CD4-positive, alpha-beta T cell treated with Interleukin-2 at 100 ng/mL for 4 hours (primary cell): ENCODE data around the gene SGF29.
"Not testable (repeated sequence)": the region's sequence is repeated elsewhere in the genome, so short reads cannot be mapped to it uniquely, and the experiment has no call there.

ENCODE experiments used
- DNase-seq: peaks from one replicate; pipeline ENCODE4 v3.0.0-alpha.2; 2020; ENCODE audit warnings: low spot score

SGF29 gene

GRCh38 chr16:28612359-28613280 is 58.9 kb downstream of the SGF29 start:
- DNase-seq = not testable (repeated sequence)

DNA sequence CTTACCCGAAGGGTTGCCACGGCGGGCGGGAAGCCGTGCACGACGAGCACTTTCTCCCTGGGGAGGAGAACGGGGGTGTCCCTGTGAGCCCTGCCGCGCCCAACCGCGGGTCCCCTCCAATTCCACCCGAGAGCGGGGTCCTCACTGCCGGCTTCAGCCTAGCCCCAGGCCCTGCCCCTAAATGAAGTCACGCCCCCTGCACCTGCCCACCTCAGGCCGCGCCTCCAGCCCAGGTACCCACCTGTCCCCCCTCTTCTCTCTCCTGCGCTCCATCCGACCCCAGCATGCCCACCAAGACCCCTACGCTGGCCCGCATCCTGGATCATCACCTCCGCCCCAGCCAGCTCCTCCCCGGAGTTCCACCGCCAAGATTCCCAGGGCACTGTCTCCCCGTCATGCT is 60.2 kb downstream of the SGF29 start:
- not testable (repeated sequence) for DNase-seq

DNA sequence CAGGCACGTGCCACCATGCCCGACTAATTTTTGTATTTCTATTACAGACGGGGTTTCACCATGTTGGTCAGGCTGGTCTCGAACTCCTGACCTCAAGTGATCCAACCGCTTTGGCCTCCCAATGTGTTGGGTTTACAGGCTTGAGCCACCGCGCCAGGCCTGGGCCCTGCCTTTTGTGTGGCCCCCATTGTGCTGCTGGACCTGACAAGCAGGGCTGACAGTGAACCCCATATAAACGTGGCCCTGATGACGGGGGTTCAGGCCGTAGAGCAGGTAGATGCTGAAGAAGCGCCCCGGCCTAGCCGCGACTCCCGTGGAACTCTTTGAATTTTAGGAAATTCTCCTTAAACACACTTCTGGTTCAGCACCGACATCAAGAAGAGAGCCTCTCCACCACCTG is 60.8 kb downstream of the SGF29 start:
- DNase-seq = not testable (repeated sequence)

GRCh38 chr16:28615486-28616223 is 61.9 kb downstream of the SGF29 start:
- peak; percentile 31 for DNase-seq

DNA sequence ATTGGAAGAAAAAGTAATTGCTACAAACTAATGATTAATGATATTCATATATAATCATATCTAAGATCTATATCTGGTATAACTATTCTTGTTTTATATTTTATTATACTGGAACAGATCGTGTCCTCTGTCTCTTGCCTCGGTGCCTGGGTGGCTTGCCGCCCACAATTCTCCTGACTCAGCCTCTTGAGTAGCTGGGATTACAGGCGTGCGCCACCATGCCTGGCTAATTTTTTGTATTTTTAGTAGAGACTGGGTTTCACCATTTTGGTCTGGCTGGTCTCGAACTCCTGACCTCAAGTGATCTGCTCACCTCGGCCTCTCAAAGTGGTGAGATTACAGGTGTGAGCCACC is 62.5 kb downstream of the SGF29 start:
- not testable (repeated sequence) for DNase-seq

GRCh38 chr16:28616636-28617035 is 62.9 kb downstream of the SGF29 start:
- DNase-seq = no peak

DNA sequence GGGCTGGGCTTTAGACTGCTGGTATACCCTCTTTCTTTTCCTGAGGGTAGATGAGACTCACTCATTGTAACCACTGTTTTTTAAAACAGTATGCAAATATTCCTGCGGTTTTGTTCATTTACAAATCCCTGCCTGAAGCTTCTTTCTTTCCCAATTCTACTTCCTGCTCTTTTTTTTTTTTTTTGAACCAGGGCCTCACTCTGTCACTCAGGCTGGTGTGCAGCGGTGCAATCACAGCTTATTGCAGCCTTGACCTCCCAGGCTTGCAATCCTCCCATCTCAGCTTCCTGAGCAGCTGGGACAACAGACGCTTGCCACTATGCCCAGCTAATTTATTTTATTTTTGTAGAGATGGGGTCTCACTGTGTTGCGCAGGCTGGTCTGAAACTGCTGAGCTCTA is 64.2 kb downstream of the SGF29 start:
- no peak for DNase-seq

DNA sequence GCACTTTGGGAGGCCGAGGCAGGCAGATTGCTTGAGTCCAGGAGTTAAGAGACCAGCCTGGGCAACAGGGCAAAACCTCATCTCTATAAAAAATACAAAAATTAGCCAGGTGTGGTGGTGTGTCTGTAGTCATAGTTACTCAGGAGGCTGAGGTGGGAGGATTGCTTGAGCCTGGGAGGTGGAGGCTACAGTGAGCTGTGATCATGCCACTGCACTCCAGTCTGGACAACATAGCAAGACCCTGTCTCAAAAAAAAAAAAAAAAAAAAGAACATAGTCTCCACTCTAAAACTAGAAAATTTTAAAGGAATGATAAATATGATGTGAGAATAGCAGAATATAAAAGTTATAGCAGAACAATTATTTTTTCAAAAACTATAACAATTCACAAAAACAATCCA is 66.6 kb downstream of the SGF29 start:
- not testable (repeated sequence) for DNase-seq

DNA sequence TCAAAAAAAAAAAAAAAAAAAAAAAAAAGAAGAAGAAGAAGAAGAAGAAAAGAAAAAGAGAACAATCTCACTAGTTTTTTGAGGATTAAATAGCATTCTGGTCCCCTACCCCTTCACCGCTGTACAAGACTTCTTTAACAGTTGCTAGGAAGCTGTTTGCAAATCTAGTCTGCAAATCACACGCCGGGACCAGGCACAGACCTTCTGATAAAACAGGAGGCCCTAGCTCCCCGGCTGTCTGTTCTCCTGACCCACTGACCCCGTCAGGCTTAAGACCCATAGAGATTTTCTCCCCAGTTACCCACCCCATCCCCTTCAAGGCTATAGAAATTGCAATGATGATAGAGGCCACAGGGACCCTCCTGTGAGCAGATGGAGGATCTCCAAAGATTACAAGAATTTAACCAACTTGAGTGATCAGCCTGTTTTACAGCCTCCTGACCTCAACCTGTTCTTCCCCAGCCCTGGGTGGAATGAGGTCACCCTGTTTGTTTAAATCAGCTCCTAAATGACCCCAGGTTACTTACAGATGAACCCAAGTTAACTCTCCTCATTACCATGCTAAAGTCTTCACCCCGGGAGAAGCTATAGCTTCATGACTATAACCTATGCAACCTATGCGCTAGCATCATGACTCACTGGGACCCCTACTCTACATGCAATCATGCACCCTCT is 67.9 kb downstream of the SGF29 start:
- no peak for DNase-seq

DNA sequence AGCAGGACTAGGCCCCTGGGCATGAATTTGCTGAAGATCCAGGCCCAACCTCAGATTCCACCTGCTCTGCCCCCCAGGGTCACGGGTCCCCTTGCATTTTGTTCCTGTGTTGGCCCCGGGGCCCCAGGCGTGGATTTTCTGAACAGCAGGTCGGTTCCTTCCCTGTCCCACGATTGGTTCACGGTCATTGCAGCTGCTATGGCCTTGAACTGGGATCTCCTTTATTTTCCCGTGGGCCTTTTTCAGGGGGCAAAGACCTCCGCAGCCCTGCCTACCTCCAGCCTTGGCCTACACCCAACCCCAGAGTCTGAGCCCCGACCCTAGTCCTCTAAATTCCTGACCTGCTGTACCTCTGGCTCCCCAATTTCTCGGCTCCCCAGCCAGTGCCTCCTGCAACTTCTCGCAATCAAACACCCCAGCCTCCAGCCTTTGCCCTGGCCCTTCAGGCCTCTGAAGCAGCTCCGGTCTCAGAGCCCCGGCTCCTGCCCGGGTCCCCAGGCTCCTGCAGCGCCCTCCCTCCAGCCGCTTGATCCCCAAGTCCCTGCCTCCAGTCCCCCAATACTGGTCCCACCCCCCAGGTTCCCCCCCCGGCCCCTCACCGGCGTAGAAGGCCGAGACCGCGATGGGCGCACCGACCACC is 68.9 kb downstream of the SGF29 start:
- not testable (repeated sequence) for DNase-seq

GRCh38 chr16:28623172-28623711 is 69.5 kb downstream of the SGF29 start:
- peak; percentile 55 for DNase-seq

GRCh38 chr16:28630905-28631304 is 77.2 kb downstream of the SGF29 start:
- DNase-seq = not testable (repeated sequence)

- DNase-seq = not testable (repeated sequence)
Measured at GRCh38 chr16:28636093-28636823, 82.5 kb downstream of the SGF29 start.

- DNase-seq = not testable (repeated sequence)
Measured at GRCh38 chr16:28637765-28638164, 84.0 kb downstream of the SGF29 start, which contains the start of gene NPIPB8. Gene NPIPB8, plus strand, starts transcription at chr16:28638065. Its CDS starts 296 bp downstream, at chr16:28638361.

GRCh38 chr16:28638359-28638758 is 84.6 kb downstream of the SGF29 start:
- not testable (repeated sequence) for DNase-seq

- not testable (repeated sequence) for DNase-seq
Measured at GRCh38 chr16:28639959-28640358, 86.2 kb downstream of the SGF29 start.
